Loucy (cell line): ENCODE results near the gene ILKAP.

ENCODE experiments used
- CTCF ChIP-seq: fragments of 200-600 bp; sonication (generic); conservative IDR thresholded peaks from 2 replicates; pipeline ENCODE4 v1.5.1; 2014; ENCODE audit warnings: mild to moderate bottlenecking, antibody characterized with exemption, low read length
- EZH2phosphoT487 ChIP-seq: fragments of 200-600 bp; IDR thresholded peaks from 2 replicates; pipeline ENCODE4 v1.6.1; 2018; ENCODE audit warnings: antibody characterized with exemption, mild to moderate bottlenecking, moderate library complexity, borderline replicate concordance

GRCh38 chr2:238172439-238172838 lies 31.1 kb downstream of the ILKAP start:
- TF ChIP-seq EZH2phosphoT487 = no peak
- no peak for TF ChIP-seq CTCF
